ENCODE data around the gene NIN.

Gene NIN

GRCh38 chr14:50830932-50831725 lies at the start of gene NIN:
Gene NIN, minus strand, starts transcription at chr14:50831162. Its CDS starts 9,106 bp downstream, at chr14:50822056.
- peak; percentile 85 for DNase-seq

- peak; percentile 19 for DNase-seq
Observed at GRCh38 chr14:50875359-50876070, 44.6 kb upstream of the NIN start.

- no peak for DNase-seq
Observed at GRCh38 chr14:50874757-50875156, 43.8 kb upstream of the NIN start.

GRCh38 chr14:50871914-50872732 lies 41.2 kb upstream of the NIN start, which contains the start of gene ABHD12B:
Gene ABHD12B, plus strand, starts transcription at chr14:50872053. Its CDS starts 122 bp downstream, at chr14:50872175.
- DNase-seq, result no peak

- no peak for DNase-seq
Observed at GRCh38 chr14:50871228-50871627, 40.3 kb upstream of the NIN start.

- DNase-seq, result no peak
Observed at GRCh38 chr14:50865391-50866076, 34.6 kb upstream of the NIN start.

- DNase-seq, result no peak
Observed at GRCh38 chr14:50864946-50865345, 34.0 kb upstream of the NIN start.

GRCh38 chr14:50864237-50864636 lies 33.3 kb upstream of the NIN start:
- no peak for DNase-seq

- DNase-seq, result no peak
Observed at GRCh38 chr14:50862036-50862570, 31.1 kb upstream of the NIN start.

GRCh38 chr14:50860478-50861086 lies 29.6 kb upstream of the NIN start:
- DNase-seq, result peak; percentile 80

- DNase-seq, result no peak
Observed at GRCh38 chr14:50859296-50859624, 28.3 kb upstream of the NIN start.

- no peak for DNase-seq
Observed at GRCh38 chr14:50856660-50857059, 25.7 kb upstream of the NIN start.

GRCh38 chr14:50855558-50855957 lies 24.6 kb upstream of the NIN start:
- peak; percentile 40 for DNase-seq

- no peak for DNase-seq
Observed at GRCh38 chr14:50854521-50854920, 23.6 kb upstream of the NIN start.

- no peak for DNase-seq
Observed at GRCh38 chr14:50853891-50854290, 22.9 kb upstream of the NIN start.

- DNase-seq, result peak; percentile 97
Observed at GRCh38 chr14:50846226-50846880, 15.4 kb upstream of the NIN start.

GRCh38 chr14:50845166-50845565 lies 14.2 kb upstream of the NIN start:
- no peak for DNase-seq

GRCh38 chr14:50844391-50844790 lies 13.4 kb upstream of the NIN start:
- peak; percentile 68 for DNase-seq

GRCh38 chr14:50839691-50840090 lies 8.7 kb upstream of the NIN start:
- no peak for DNase-seq

GRCh38 chr14:50839048-50839447 lies 8.1 kb upstream of the NIN start:
- no peak for DNase-seq

- no peak for DNase-seq
Observed at GRCh38 chr14:50837850-50838470, 7.0 kb upstream of the NIN start.
